SH-SY5Y (cell line): ENCODE results near the gene CES4A.

Experiments used
- GATA2 ChIP-seq: IDR thresholded peaks from 2 replicates; pipeline ENCODE4 v1.6.1; 2011; ENCODE audit warnings: mild to moderate bottlenecking, low read depth, low read length
- GATA3 ChIP-seq: IDR thresholded peaks from 2 replicates; pipeline ENCODE4 v1.6.1; 2011; ENCODE audit warnings: low read depth, mild to moderate bottlenecking, low read length, moderate library complexity

GRCh38 chr16:66949472-66949871 lies 38.9 kb upstream of the CES4A start:
- TF ChIP-seq GATA2 = no peak
- no peak for TF ChIP-seq GATA3
